ENCODE measurements around the gene FCGR3B. TPM values are rescaled to one million over a fixed set of nuclear protein-coding genes. Genes with fewer than 3 reads are reported as not detected.
"Not testable (repeated sequence)": the region's sequence is repeated elsewhere in the genome, so short reads cannot be mapped to it uniquely, and the experiment has no call there.

The FCGR3B gene
- total RNA-seq, 6 experiments from 2014 or later: not detected

DNA sequence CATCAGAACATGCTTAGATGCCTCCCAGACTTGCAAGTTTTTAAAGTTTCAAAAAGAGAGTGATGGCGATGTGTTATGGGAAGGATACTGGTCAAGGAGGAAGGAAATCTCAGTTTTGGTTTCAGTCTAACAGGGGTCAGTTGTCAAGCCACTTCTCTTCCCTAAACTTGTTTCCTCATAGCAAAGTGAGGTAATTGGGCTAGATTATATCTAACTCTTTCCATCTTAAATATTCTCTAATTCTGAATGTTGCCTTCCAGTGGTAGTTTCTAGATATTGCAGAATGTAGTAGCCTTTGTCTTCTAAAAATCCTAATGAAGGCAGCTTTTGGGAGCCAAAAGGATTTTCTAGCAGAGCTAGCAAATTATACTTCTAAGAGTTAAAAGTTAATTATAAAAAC, 11.7 kb upstream of the FCGR3B start:
- TF ChIP-seq CTCF (IDR thresholded peaks at IDR 0.05): peak; percentile 49
- H3K27me3 Mint-ChIP-seq (ENCODE audit: insufficient read depth); H3K27ac Mint-ChIP-seq; H3K4me1 Mint-ChIP-seq (ENCODE audit: low read depth); DNase-seq; H3K9me3 Mint-ChIP-seq; H3K4me3 Mint-ChIP-seq; H3K36me3 Mint-ChIP-seq (ENCODE audit: low read depth): not testable (repeated sequence)

GRCh38 chr1:161639203-161639602, 8.2 kb upstream of the FCGR3B start:
- H3K9me3 Mint-ChIP-seq; H3K4me3 Mint-ChIP-seq; H3K27ac Mint-ChIP-seq; H3K36me3 Mint-ChIP-seq (ENCODE audit: low read depth); DNase-seq; H3K27me3 Mint-ChIP-seq (ENCODE audit: insufficient read depth): not testable (repeated sequence)
- peaks cover 20% of the 10 kb centered on the region for H3K4me1 Mint-ChIP-seq (ENCODE audit: low read depth)

- not testable (repeated sequence) for H3K27me3 Mint-ChIP-seq (ENCODE audit: insufficient read depth); H3K9me3 Mint-ChIP-seq; DNase-seq; H3K4me3 Mint-ChIP-seq; H3K36me3 Mint-ChIP-seq (ENCODE audit: low read depth); H3K27ac Mint-ChIP-seq
- H3K4me1 Mint-ChIP-seq (ENCODE audit: low read depth): peaks cover 20% of the 10 kb centered on the region
Measured at GRCh38 chr1:161638251-161638993, 7.4 kb upstream of the FCGR3B start.

DNA sequence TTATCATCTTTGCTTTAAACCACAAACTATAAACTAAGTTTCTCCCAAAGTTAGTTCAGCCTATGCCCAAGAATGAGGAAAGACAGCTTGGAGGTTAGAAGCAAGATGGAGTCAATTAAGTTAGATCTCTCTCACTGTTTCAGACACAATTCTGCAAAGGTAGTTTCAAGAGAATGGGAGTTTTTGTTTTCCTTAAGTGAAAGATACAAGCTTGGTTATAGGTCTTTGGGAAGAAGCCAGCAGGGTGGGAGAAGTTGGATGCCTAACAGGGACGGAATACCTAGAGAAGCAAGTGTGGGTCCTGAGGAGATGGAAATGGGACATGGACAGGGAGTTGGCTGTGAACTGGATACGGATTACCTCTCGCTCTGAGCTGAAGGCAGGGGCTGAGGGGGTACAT, 6.0 kb upstream of the FCGR3B start:
- not testable (repeated sequence) for DNase-seq; H3K9me3 Mint-ChIP-seq; H3K27ac Mint-ChIP-seq; H3K36me3 Mint-ChIP-seq (ENCODE audit: low read depth); H3K4me3 Mint-ChIP-seq; H3K27me3 Mint-ChIP-seq (ENCODE audit: insufficient read depth)
- H3K4me1 Mint-ChIP-seq (ENCODE audit: low read depth): peaks cover 20% of the 10 kb centered on the region

GRCh38 chr1:161636189-161636782, 5.3 kb upstream of the FCGR3B start:
- H3K4me1 Mint-ChIP-seq (ENCODE audit: low read depth): peaks cover 20% of the 10 kb centered on the region
- not testable (repeated sequence) for H3K36me3 Mint-ChIP-seq (ENCODE audit: low read depth); H3K27me3 Mint-ChIP-seq (ENCODE audit: insufficient read depth); H3K9me3 Mint-ChIP-seq
- peak overlapping the region; percentile 59 for H3K27ac Mint-ChIP-seq
- DNase-seq: peak; percentile 83
- H3K4me3 Mint-ChIP-seq: peak overlapping the region; percentile 37

- H3K9me3 Mint-ChIP-seq; H3K27ac Mint-ChIP-seq; DNase-seq; H3K4me3 Mint-ChIP-seq; H3K36me3 Mint-ChIP-seq (ENCODE audit: low read depth); H3K27me3 Mint-ChIP-seq (ENCODE audit: insufficient read depth): not testable (repeated sequence)
- peaks cover 20% of the 10 kb centered on the region for H3K4me1 Mint-ChIP-seq (ENCODE audit: low read depth)
Measured at GRCh38 chr1:161634993-161635392, 4.0 kb upstream of the FCGR3B start.

- H3K4me1 Mint-ChIP-seq (ENCODE audit: low read depth); H3K36me3 Mint-ChIP-seq (ENCODE audit: low read depth); H3K9me3 Mint-ChIP-seq; H3K4me3 Mint-ChIP-seq; DNase-seq; H3K27ac Mint-ChIP-seq: not testable (repeated sequence)
- peaks cover 19% of the 10 kb centered on the region; the same call in 1 of the 2 replicates for H3K27me3 Mint-ChIP-seq (ENCODE audit: insufficient read depth)
Measured at GRCh38 chr1:161630128-161630742, 741 bp downstream of the FCGR3B start.

- H3K36me3 Mint-ChIP-seq (ENCODE audit: low read depth); DNase-seq; H3K9me3 Mint-ChIP-seq; H3K27ac Mint-ChIP-seq; H3K4me1 Mint-ChIP-seq (ENCODE audit: low read depth); H3K4me3 Mint-ChIP-seq: not testable (repeated sequence)
- H3K27me3 Mint-ChIP-seq (ENCODE audit: insufficient read depth): peaks cover 22% of the 10 kb centered on the region
Measured at GRCh38 chr1:161626445-161627146, 4.4 kb downstream of the FCGR3B start.

DNA sequence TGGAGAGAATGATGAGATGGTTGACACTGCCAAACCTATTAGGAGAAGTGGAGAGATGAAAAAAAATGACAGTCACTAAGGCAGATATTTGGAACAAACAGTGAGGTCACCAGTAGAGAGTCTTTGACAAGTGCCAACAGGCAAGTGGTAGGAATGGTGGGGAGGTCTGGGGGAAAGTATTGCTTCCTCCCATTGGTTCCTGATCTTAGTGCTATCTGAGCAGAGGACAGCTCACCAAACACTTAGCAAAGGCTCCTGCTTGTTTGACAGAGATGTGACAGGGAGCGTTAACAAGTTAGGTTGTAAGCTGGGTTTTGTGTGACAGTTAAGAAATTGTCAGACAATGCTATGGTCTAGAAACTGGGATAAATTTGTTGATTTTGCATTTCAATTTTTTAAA, 6.4 kb downstream of the FCGR3B start:
- H3K4me3 Mint-ChIP-seq; H3K36me3 Mint-ChIP-seq (ENCODE audit: low read depth); H3K27ac Mint-ChIP-seq; H3K9me3 Mint-ChIP-seq; DNase-seq: not testable (repeated sequence)
- peaks cover 22% of the 10 kb centered on the region for H3K27me3 Mint-ChIP-seq (ENCODE audit: insufficient read depth)
- H3K4me1 Mint-ChIP-seq (ENCODE audit: low read depth): peaks cover 11% of the 10 kb centered on the region

GRCh38 chr1:161623401-161624051, 7.5 kb downstream of the FCGR3B start:
- H3K36me3 Mint-ChIP-seq (ENCODE audit: low read depth); H3K9me3 Mint-ChIP-seq; DNase-seq; H3K4me3 Mint-ChIP-seq; H3K27ac Mint-ChIP-seq: not testable (repeated sequence)
- Mint-ChIP-seq H3K4me1 (ENCODE audit: low read depth) (peaks cover 11% of the 10 kb centered on the region), H3K27me3 (ENCODE audit: insufficient read depth) (peaks cover 22% of the 10 kb centered on the region)

DNA sequence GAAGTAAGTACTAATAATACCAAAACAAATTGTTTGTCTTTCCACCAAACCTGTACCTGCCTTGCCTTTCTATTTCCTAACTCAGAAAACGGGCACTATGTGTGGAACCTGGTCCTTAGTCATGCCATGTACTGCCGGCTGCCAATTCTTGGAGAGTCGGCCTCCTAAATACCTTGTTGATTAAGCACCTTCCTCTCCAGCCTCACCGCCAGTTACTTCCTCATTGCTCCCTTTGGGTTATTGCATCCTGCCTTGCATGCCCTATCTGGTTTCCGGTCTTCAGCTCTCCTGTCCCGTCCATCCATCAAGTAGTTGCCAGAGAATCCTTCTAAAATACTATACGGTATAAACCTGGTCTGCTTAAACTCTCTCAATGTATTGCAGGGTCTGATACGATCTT, 8.9 kb downstream of the FCGR3B start:
- not testable (repeated sequence) for H3K36me3 Mint-ChIP-seq (ENCODE audit: low read depth); H3K9me3 Mint-ChIP-seq; DNase-seq; H3K27ac Mint-ChIP-seq
- peak overlapping the region; percentile 94 for H3K4me3 Mint-ChIP-seq
- peaks cover 11% of the 10 kb centered on the region for H3K4me1 Mint-ChIP-seq (ENCODE audit: low read depth)
- peaks cover 16% of the 10 kb centered on the region for H3K27me3 Mint-ChIP-seq (ENCODE audit: insufficient read depth)

All from HFFc6 (cell line).